GM10847 (cell line): Measurements from ENCODE around the gene ATG10.

Source experiments
- POLR2A ChIP-seq: IDR thresholded peaks from 2 replicates; pipeline ENCODE4 v1.6.1; 2011; ENCODE audit not compliant: insufficient read length; ENCODE audit errors: extremely low read depth

ATG10 gene

GRCh38 chr5:82165740-82166530 lies 194.1 kb downstream of the ATG10 start:
- TF ChIP-seq POLR2A, result no peak

GRCh38 chr5:82167372-82167935 lies 195.6 kb downstream of the ATG10 start:
- no peak for TF ChIP-seq POLR2A

DNA sequence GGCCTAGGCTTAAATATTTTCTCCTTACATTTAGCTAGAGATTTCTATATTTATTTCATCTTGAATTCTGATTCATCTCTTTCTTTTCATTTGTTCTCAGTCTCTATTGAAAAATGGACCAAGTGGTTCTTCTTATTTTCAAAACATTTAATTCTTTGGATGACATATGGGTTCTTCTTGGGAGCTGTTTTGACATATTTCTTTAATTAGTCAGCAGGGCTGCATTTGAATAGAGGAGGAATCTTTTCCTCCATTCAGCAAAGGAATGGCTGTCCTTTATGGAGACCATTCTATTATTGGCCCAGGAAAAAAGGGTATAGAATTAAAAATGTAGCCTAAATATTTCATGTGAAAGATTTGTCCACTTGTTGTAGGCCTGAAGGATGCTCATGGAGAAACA lies 196.5 kb downstream of the ATG10 start:
- TF ChIP-seq POLR2A, result no peak

GRCh38 chr5:82169892-82170291 lies 198.1 kb downstream of the ATG10 start:
- no peak for TF ChIP-seq POLR2A

GRCh38 chr5:82174128-82174918 lies 202.5 kb downstream of the ATG10 start:
- no peak for TF ChIP-seq POLR2A

- no peak for TF ChIP-seq POLR2A
Measured at GRCh38 chr5:82174919-82175219, 203.0 kb downstream of the ATG10 start.

GRCh38 chr5:82176115-82176814 lies 204.4 kb downstream of the ATG10 start:
- TF ChIP-seq POLR2A, result no peak

DNA sequence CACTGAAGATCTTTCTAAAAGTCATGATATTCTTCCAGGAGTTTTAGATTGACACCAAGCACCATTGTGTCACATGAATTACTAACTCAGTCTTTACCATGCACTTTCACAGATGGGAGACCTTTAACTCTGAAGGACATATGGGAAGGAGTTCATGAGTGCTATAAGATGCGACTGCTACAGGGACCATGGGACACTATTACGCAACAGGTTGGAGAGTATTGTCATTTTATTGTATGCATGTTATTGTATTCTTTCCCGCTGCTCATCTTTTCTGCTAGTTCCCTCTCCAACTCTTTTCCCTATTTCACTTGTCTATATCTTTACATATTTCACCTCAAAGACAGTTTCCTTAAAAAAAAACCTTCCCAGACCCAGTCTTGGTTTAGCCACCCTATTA lies 206.6 kb downstream of the ATG10 start:
- no peak for TF ChIP-seq POLR2A

- TF ChIP-seq POLR2A, result no peak
Measured at GRCh38 chr5:82182662-82183061, 210.8 kb downstream of the ATG10 start.

GRCh38 chr5:82183828-82184227 lies 212.0 kb downstream of the ATG10 start:
- TF ChIP-seq POLR2A, result no peak

DNA sequence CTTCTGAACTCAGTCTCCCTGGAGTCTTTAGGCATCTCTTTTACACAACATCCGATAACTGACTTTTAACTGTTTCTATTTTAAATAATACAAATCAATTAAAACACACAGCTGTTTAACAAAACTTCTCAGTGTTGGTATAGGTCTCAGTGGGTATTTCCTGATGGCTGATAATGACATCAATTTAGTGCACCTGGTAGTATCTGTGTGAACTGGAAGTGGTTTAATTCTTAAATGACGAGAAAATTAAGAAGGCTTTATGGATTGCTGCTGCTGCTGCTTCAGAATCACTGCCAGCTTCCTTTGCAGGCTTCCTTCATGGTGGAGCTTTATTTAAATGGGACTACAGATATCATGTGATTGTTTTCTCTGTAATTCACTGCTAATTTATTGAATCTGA lies 214.0 kb downstream of the ATG10 start:
- no peak for TF ChIP-seq POLR2A

DNA sequence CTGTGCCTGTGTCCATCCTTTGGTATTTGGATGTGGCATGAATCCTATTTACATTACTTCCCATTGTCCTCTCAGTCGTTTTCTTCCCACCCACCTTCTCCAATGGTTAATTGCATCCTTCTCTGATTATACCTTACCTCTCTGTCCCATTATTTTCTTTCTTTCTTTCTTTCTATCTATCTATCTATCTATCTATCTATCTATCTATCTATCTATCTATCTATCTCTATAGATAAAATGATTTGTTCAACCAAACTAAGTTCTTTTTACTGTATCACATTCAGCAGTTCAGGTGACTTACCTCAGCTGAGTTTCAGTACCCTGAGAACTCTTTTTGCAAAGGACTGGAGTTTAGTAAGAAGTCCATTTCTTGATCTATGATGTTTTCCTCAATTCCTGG lies 225.7 kb downstream of the ATG10 start:
- no peak for TF ChIP-seq POLR2A

DNA sequence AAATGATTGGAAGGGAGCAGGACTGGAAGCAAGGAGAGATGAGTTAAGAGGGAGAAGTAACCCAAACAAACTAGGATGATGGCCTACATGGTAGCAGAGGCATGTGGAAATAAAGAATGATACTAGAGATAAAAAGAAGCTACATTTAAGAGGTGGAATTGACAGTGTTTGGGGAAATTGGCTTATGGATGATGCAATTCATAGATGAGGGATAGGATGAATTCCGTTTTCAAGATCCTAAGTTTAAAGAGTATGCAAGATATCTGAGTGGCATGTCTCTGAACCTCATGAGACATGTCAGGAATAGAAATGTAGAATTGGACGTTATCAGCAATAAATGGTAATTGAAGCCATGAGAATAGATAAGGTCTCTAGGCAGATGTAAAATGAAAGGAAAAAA lies 232.7 kb downstream of the ATG10 start:
- TF ChIP-seq POLR2A, result no peak

DNA sequence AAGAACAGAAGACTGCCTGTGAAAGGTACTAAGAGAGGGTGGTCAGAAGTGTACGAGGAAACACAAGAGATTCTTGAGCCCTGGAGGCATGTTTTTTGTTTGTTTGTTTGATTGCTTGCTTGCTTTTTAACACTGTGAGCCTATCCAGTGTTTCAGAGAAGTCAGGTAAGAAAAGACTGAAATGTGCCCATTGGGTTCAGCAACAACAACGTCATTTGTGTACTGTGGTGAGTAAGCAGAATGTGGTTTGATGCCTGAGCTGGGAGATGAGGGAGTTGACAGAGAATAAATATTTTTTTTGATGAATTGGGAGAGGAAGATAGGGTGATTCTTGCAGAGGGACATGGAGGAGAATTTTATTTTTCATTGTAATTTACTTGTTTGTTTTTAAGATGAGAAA lies 233.2 kb downstream of the ATG10 start:
- TF ChIP-seq POLR2A, result no peak

GRCh38 chr5:82208371-82208770 lies 236.5 kb downstream of the ATG10 start:
- TF ChIP-seq POLR2A, result no peak
